ENCODE measurements around the gene MAN1C1. TPM values are rescaled to one million over a fixed set of nuclear protein-coding genes. Genes with fewer than 3 reads are reported as not detected.
"Not testable (repeated sequence)": the region's sequence is repeated elsewhere in the genome, so short reads cannot be mapped to it uniquely, and the experiment has no call there.

The MAN1C1 gene
- polyA plus RNA-seq, 3 donors = 14.8 to 16.0 (median 15.2) TPM

- peak in 2 of 3 donors; percentile 40 to 67 for DNase-seq (ENCODE audit: low read depth in 3 of 3, low spot score in 2 of 3)
These were observed 77.8 kb downstream of the MAN1C1 start for GRCh38 chr1:25694167-25695007.

- peak in 1 of 3 donors; percentile 32 for DNase-seq (ENCODE audit: low read depth in 3 of 3, low spot score in 2 of 3)
These were observed 78.6 kb downstream of the MAN1C1 start for GRCh38 chr1:25695090-25695770.

GRCh38 chr1:25695771-25696311, 79.2 kb downstream of the MAN1C1 start:
- no peak for DNase-seq (ENCODE audit: low read depth in 3 of 3, low spot score in 2 of 3)

GRCh38 chr1:25696643-25697042, 80.1 kb downstream of the MAN1C1 start:
- not testable (repeated sequence) for DNase-seq (ENCODE audit: low read depth in 3 of 3, low spot score in 2 of 3)

GRCh38 chr1:25697435-25698217, 81.0 kb downstream of the MAN1C1 start:
- no peak for DNase-seq (ENCODE audit: low read depth in 3 of 3, low spot score in 2 of 3)

- no peak for DNase-seq (ENCODE audit: low read depth in 3 of 3, low spot score in 2 of 3)
These were observed 81.7 kb downstream of the MAN1C1 start for GRCh38 chr1:25698252-25698651.

GRCh38 chr1:25699059-25699458, 82.5 kb downstream of the MAN1C1 start:
- DNase-seq (ENCODE audit: low read depth in 3 of 3, low spot score in 2 of 3) = not testable (repeated sequence)

- DNase-seq (ENCODE audit: low read depth in 3 of 3, low spot score in 2 of 3) = no peak
These were observed 83.0 kb downstream of the MAN1C1 start for GRCh38 chr1:25699500-25700143.

GRCh38 chr1:25700144-25700523, 83.5 kb downstream of the MAN1C1 start:
- DNase-seq (ENCODE audit: low read depth in 3 of 3, low spot score in 2 of 3) = no peak

- no peak for DNase-seq (ENCODE audit: low read depth in 3 of 3, low spot score in 2 of 3)
These were observed 84.0 kb downstream of the MAN1C1 start for GRCh38 chr1:25700626-25701025.

GRCh38 chr1:25701030-25701785, 84.6 kb downstream of the MAN1C1 start:
- DNase-seq (ENCODE audit: low read depth in 3 of 3, low spot score in 2 of 3) = no peak

GRCh38 chr1:25702101-25702775, 85.6 kb downstream of the MAN1C1 start:
- DNase-seq (ENCODE audit: low read depth in 3 of 3, low spot score in 2 of 3) = no peak

GRCh38 chr1:25703041-25703440, 86.5 kb downstream of the MAN1C1 start:
- no peak for DNase-seq (ENCODE audit: low read depth in 3 of 3, low spot score in 2 of 3)

GRCh38 chr1:25703671-25704266, 87.2 kb downstream of the MAN1C1 start:
- no peak for DNase-seq (ENCODE audit: low read depth in 3 of 3, low spot score in 2 of 3)

- DNase-seq (ENCODE audit: low read depth in 3 of 3, low spot score in 2 of 3) = no peak
These were observed 87.7 kb downstream of the MAN1C1 start for GRCh38 chr1:25704267-25704691.

GRCh38 chr1:25705699-25706098, 89.1 kb downstream of the MAN1C1 start:
- DNase-seq (ENCODE audit: low read depth in 3 of 3, low spot score in 2 of 3) = no peak

- no peak for DNase-seq (ENCODE audit: low read depth in 3 of 3, low spot score in 2 of 3)
These were observed 89.8 kb downstream of the MAN1C1 start for GRCh38 chr1:25706146-25707089.
